H1 (cell line): Measurements from ENCODE around the gene FSD1. TPM values are rescaled to one million over a fixed set of nuclear protein-coding genes. Genes with fewer than 3 reads are reported as not detected.

Source experiments
- ASH2L ChIP-seq: fragments of 200-600, 300-600 bp; sonication (generic); IDR thresholded peaks from one replicate; pipeline ENCODE4 v1.7.1; 2017; ENCODE audit warnings: low read length
- polyA plus RNA-seq, 7 experiments: library from polyadenylated mRNA; depleted of rRNA in 3 of 7; stranded (reverse) in 5 of 7; unstranded in 2 of 7; fragments of >200 nt in 5 of 7; fragments of 200-250 nt in 2 of 7; gene quantifications; 1 replicate in 5 of 7; 2 replicates in 1 of 7; 4 replicates in 1 of 7; pipeline versions ENCODE4 v1.2.1 to v1.2.3, GENCODE V29; 2011 to 2013; ENCODE audit warnings: missing spikeins in 2 of 7, mixed read lengths in 2 of 7
- total RNA-seq: library from RNA; stranded (reverse); fragmentation: NEBNext Ultra II Directional; extraction: Animal tissue kit (Norgen Biotek cat#: 25700); gene quantifications from 2 replicates; pipeline ENCODE4 v1.2.1, GENCODE V29; 2021
- TF ChIP-seq, protein P1 (sequence below): fragments of 300-600 bp; sonication (generic); IDR thresholded peaks from 2 replicates; pipeline ENCODE4 v1.7.1; 2012; ENCODE audit warnings: low read length, moderate library complexity, mild to moderate bottlenecking, inconsistent platforms; ENCODE audit not compliant: insufficient replicate concordance

Gene FSD1
- total and polyA plus RNA-seq, 2 of the 8 experiments (the other 6 are each of a cell fraction or from before 2014, with no cell fraction given), result 58.8 to 181 TPM

GRCh38 chr19:4291184-4291732, 13.1 kb upstream of the FSD1 start (continued):
- TF ChIP-seq, protein P1, sequence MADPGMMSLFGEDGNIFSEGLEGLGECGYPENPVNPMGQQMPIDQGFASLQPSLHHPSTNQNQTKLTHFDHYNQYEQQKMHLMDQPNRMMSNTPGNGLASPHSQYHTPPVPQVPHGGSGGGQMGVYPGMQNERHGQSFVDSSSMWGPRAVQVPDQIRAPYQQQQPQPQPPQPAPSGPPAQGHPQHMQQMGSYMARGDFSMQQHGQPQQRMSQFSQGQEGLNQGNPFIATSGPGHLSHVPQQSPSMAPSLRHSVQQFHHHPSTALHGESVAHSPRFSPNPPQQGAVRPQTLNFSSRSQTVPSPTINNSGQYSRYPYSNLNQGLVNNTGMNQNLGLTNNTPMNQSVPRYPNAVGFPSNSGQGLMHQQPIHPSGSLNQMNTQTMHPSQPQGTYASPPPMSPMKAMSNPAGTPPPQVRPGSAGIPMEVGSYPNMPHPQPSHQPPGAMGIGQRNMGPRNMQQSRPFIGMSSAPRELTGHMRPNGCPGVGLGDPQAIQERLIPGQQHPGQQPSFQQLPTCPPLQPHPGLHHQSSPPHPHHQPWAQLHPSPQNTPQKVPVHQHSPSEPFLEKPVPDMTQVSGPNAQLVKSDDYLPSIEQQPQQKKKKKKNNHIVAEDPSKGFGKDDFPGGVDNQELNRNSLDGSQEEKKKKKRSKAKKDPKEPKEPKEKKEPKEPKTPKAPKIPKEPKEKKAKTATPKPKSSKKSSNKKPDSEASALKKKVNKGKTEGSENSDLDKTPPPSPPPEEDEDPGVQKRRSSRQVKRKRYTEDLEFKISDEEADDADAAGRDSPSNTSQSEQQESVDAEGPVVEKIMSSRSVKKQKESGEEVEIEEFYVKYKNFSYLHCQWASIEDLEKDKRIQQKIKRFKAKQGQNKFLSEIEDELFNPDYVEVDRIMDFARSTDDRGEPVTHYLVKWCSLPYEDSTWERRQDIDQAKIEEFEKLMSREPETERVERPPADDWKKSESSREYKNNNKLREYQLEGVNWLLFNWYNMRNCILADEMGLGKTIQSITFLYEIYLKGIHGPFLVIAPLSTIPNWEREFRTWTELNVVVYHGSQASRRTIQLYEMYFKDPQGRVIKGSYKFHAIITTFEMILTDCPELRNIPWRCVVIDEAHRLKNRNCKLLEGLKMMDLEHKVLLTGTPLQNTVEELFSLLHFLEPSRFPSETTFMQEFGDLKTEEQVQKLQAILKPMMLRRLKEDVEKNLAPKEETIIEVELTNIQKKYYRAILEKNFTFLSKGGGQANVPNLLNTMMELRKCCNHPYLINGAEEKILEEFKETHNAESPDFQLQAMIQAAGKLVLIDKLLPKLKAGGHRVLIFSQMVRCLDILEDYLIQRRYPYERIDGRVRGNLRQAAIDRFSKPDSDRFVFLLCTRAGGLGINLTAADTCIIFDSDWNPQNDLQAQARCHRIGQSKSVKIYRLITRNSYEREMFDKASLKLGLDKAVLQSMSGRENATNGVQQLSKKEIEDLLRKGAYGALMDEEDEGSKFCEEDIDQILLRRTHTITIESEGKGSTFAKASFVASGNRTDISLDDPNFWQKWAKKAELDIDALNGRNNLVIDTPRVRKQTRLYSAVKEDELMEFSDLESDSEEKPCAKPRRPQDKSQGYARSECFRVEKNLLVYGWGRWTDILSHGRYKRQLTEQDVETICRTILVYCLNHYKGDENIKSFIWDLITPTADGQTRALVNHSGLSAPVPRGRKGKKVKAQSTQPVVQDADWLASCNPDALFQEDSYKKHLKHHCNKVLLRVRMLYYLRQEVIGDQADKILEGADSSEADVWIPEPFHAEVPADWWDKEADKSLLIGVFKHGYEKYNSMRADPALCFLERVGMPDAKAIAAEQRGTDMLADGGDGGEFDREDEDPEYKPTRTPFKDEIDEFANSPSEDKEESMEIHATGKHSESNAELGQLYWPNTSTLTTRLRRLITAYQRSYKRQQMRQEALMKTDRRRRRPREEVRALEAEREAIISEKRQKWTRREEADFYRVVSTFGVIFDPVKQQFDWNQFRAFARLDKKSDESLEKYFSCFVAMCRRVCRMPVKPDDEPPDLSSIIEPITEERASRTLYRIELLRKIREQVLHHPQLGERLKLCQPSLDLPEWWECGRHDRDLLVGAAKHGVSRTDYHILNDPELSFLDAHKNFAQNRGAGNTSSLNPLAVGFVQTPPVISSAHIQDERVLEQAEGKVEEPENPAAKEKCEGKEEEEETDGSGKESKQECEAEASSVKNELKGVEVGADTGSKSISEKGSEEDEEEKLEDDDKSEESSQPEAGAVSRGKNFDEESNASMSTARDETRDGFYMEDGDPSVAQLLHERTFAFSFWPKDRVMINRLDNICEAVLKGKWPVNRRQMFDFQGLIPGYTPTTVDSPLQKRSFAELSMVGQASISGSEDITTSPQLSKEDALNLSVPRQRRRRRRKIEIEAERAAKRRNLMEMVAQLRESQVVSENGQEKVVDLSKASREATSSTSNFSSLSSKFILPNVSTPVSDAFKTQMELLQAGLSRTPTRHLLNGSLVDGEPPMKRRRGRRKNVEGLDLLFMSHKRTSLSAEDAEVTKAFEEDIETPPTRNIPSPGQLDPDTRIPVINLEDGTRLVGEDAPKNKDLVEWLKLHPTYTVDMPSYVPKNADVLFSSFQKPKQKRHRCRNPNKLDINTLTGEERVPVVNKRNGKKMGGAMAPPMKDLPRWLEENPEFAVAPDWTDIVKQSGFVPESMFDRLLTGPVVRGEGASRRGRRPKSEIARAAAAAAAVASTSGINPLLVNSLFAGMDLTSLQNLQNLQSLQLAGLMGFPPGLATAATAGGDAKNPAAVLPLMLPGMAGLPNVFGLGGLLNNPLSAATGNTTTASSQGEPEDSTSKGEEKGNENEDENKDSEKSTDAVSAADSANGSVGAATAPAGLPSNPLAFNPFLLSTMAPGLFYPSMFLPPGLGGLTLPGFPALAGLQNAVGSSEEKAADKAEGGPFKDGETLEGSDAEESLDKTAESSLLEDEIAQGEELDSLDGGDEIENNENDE, result no peak
- TF ChIP-seq ASH2L, result no peak
